NT2/D1 (cell line): ENCODE data around the gene TMX1.

Experiments
- YY1 ChIP-seq: IDR thresholded peaks from 2 replicates; pipeline ENCODE4 v1.6.1; 2011; ENCODE audit not compliant: insufficient read length, insufficient read depth
- ZNF274 ChIP-seq: IDR thresholded peaks from 2 replicates; pipeline ENCODE4 v1.6.1; 2011; ENCODE audit warnings: mild to moderate bottlenecking, low read depth, low read length

- TF ChIP-seq ZNF274 (no peak), YY1 (no peak)
These were observed 32.4 kb upstream of the TMX1 start for GRCh38 chr14:51207621-51208020.
